ENCODE results near the gene CDH23. TPM values are rescaled to one million over a fixed set of nuclear protein-coding genes. Genes with fewer than 3 reads are reported as not detected.

Gene CDH23
- total and polyA plus RNA-seq, 10 of the 15 experiments (the other 5 are each of a cell fraction or from before 2014, with no cell fraction given): 0.09 to 0.40 (median 0.15) TPM; not detected in 1

DNA sequence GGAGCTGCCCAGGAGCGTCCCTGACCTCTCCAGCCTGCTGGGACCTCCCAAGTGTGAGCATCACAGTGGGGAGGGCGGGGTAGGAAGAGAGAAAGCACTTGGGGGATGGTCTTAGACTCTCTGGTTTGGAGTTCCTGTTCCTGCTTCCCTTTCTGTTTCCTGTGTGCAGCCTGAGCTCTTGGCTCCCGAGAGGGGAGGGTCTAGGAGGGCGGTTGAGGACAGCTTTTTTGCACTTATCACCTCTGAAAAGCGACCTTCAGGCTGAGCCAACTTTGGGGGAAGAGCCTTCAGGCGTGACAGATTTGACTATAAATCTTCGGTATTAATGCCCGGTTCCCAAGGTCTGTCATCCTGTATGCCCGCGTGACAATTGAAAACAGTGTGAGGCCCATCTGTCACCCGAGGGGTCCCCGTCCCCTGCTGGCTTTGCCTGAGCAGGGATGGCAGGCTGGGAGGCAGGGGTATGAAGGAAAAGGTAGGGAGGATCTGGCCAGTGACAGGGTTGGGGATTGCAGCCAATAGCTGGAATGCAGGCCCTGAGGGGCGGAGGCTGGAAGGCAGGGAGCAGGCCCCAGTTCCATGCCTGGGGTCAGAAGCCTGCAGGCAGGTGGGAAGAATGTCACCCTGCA lies 78.6 kb downstream of the CDH23 start:
- Histone ChIP-seq H3K4me1 (ENCODE audit: control insufficient read depth, insufficient read depth, low read length) (no peaks in the 10 kb centered on the region), H3K79me2 (ENCODE audit: control insufficient read depth, insufficient read depth, low read length) (no peaks in the 10 kb centered on the region), H2AFZ (ENCODE audit: control insufficient read depth, low read depth, low read length) (no peak overlapping the region), H3K4me2 (ENCODE audit: control insufficient read depth, insufficient read depth) (no peak overlapping the region), H4K20me1 (ENCODE audit: control insufficient read depth, insufficient read depth) (no peaks in the 10 kb centered on the region), H3K36me3 (ENCODE audit: control insufficient read depth in 2 of 2, insufficient read depth in 2 of 2, low read length in 1 of 2) (no peaks in the 10 kb centered on the region), H3K27me3 (replicated peaks in 1 of 2; ENCODE audit: control insufficient read depth in 2 of 2, insufficient read depth in 2 of 2, low read length in 1 of 2) (peaks cover 3 to 5% of the 10 kb centered on the region in 2 experiments; a peak in 3 of 4 replicates), H3K9ac (ENCODE audit: control insufficient read depth, insufficient read depth, low read length) (no peak overlapping the region), H3K9me3 (replicated peaks; ENCODE audit: control insufficient read depth, insufficient read depth, low read length) (no peaks in the 10 kb centered on the region), H3K4me3 (no peak overlapping the region), H3K27ac (ENCODE audit: control insufficient read depth, insufficient read depth) (no peak overlapping the region)
- ATAC-seq: no peak
- CTCF ChIA-PET: interaction anchor here (0.6 kb wide), 1 partner anchor 976 kb away, joined by 3 read pairs; no protein-coding TSS in a partner anchor
- RAD21 ChIA-PET (ENCODE audit: unreplicated experiment): no interaction called here
- DNase-seq (ENCODE audit: low read depth, low spot score): no peak
- 0% methylated on average over 13 of the region's 13 CpGs for WGBS (ENCODE audit: insufficient coverage, insufficient replicate concordance, low lambda C conversion rate, missing lambda C conversion rate)
- POLR2A ChIA-PET: no interaction called here
- TF ChIP-seq ZNF207 (IDR thresholded peaks at IDR 0.05; ENCODE audit: borderline replicate concordance): no peak
- no peak for TF ChIP-seq SMC3 (IDR thresholded peaks at IDR 0.05; ENCODE audit: borderline replicate concordance, low read length)
- TF ChIP-seq, protein P1, sequence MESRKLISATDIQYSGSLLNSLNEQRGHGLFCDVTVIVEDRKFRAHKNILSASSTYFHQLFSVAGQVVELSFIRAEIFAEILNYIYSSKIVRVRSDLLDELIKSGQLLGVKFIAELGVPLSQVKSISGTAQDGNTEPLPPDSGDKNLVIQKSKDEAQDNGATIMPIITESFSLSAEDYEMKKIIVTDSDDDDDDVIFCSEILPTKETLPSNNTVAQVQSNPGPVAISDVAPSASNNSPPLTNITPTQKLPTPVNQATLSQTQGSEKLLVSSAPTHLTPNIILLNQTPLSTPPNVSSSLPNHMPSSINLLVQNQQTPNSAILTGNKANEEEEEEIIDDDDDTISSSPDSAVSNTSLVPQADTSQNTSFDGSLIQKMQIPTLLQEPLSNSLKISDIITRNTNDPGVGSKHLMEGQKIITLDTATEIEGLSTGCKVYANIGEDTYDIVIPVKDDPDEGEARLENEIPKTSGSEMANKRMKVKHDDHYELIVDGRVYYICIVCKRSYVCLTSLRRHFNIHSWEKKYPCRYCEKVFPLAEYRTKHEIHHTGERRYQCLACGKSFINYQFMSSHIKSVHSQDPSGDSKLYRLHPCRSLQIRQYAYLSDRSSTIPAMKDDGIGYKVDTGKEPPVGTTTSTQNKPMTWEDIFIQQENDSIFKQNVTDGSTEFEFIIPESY (IDR thresholded peaks at IDR 0.05): no peak
- TF ChIP-seq NBN (IDR thresholded peaks at IDR 0.05): no peak
- TF ChIP-seq, protein P2, sequence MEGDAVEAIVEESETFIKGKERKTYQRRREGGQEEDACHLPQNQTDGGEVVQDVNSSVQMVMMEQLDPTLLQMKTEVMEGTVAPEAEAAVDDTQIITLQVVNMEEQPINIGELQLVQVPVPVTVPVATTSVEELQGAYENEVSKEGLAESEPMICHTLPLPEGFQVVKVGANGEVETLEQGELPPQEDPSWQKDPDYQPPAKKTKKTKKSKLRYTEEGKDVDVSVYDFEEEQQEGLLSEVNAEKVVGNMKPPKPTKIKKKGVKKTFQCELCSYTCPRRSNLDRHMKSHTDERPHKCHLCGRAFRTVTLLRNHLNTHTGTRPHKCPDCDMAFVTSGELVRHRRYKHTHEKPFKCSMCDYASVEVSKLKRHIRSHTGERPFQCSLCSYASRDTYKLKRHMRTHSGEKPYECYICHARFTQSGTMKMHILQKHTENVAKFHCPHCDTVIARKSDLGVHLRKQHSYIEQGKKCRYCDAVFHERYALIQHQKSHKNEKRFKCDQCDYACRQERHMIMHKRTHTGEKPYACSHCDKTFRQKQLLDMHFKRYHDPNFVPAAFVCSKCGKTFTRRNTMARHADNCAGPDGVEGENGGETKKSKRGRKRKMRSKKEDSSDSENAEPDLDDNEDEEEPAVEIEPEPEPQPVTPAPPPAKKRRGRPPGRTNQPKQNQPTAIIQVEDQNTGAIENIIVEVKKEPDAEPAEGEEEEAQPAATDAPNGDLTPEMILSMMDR (IDR thresholded peaks at IDR 0.05 in 2 of 3, conservative IDR thresholded peaks at IDR 0.05 in 1 of 3; ENCODE audit: control insufficient read depth in 2 of 3, extremely low read depth in 1 of 3, insufficient read depth in 1 of 3, low read depth in 3 of 3, low read length in 3 of 3): no peak
- no peak for TF ChIP-seq CHD1 (IDR thresholded peaks at IDR 0.05; ENCODE audit: low read depth, low read length)
- no peak for TF ChIP-seq CREB1 (IDR thresholded peaks at IDR 0.05; ENCODE audit: low read depth)
- TF ChIP-seq ZSCAN29 (IDR thresholded peaks at IDR 0.05): no peak
- no peak for TF ChIP-seq ZNF217 (IDR thresholded peaks at IDR 0.05)
- no peak for TF ChIP-seq FOXK2 (IDR thresholded peaks at IDR 0.05)
- TF ChIP-seq BCL11A (IDR thresholded peaks at IDR 0.05; ENCODE audit: low read depth, low read length): no peak
- no peak for TF ChIP-seq EZH2 (IDR thresholded peaks at IDR 0.05; ENCODE audit: borderline replicate concordance, control insufficient read depth, low read depth, low read length)
- no peak for TF ChIP-seq KDM1A (IDR thresholded peaks at IDR 0.05; ENCODE audit: borderline replicate concordance)
- in situ Hi-C loops (cut with MboI): no loop called here
- BruUV-seq (replicated peaks): no TSS peak
- no peak for FAIRE-seq
- intact Hi-C loops (cut with micrococcal nuclease; ENCODE audit: unreplicated experiment): no loop called here
- SMC1A ChIA-PET (ENCODE audit: uncharacterized antibody, unreplicated experiment): interaction anchor here (1.0 kb wide), 1 partner anchor 9 kb away, joined by 3 read pairs; no protein-coding TSS in a partner anchor

All from GM12878 (cell line).